HG02970 (cell line): ENCODE results near the gene NECTIN3.

Experiments used
- ATAC-seq: cut with Tn5 transposase; IDR thresholded peaks from one replicate; pipeline ENCODE4 v1.9.1; 2021; ENCODE audit warnings: mild to moderate bottlenecking, moderate library complexity, moderate number of reproducible peaks; ENCODE audit not compliant: unreplicated experiment, low FRiP score

NECTIN3 gene

GRCh38 chr3:111071257-111072030 is at the start of gene NECTIN3:
Gene NECTIN3 (plus strand): TSS chr3:111071816. CDS start chr3:111072018, 202 bp downstream.
- peak; percentile 74 for ATAC-seq

GRCh38 chr3:111027868-111028267 is 43.7 kb upstream of the NECTIN3 start:
- no peak for ATAC-seq

GRCh38 chr3:111031538-111031937 is 40.1 kb upstream of the NECTIN3 start:
- no peak for ATAC-seq

GRCh38 chr3:111032677-111033076 is 38.9 kb upstream of the NECTIN3 start:
- ATAC-seq: no peak

- no peak for ATAC-seq
These were observed 38.1 kb upstream of the NECTIN3 start for GRCh38 chr3:111033470-111034050.

- no peak for ATAC-seq
These were observed 36.3 kb upstream of the NECTIN3 start for GRCh38 chr3:111035316-111035715.

GRCh38 chr3:111035902-111036301 is 35.7 kb upstream of the NECTIN3 start:
- ATAC-seq: no peak

GRCh38 chr3:111040959-111041358 is 30.7 kb upstream of the NECTIN3 start:
- ATAC-seq: no peak

- ATAC-seq: no peak
These were observed 26.1 kb upstream of the NECTIN3 start for GRCh38 chr3:111045564-111045963.

GRCh38 chr3:111047042-111047441 is 24.6 kb upstream of the NECTIN3 start:
- no peak for ATAC-seq

- ATAC-seq: no peak
These were observed 23.7 kb upstream of the NECTIN3 start for GRCh38 chr3:111047812-111048435.

GRCh38 chr3:111051354-111051753 is 20.3 kb upstream of the NECTIN3 start:
- ATAC-seq: no peak

- no peak for ATAC-seq
These were observed 3.0 kb upstream of the NECTIN3 start for GRCh38 chr3:111068574-111068973.

GRCh38 chr3:111069974-111070771 is 1.4 kb upstream of the NECTIN3 start:
- ATAC-seq: no peak

GRCh38 chr3:111070772-111071256 is 802 bp upstream of the NECTIN3 start:
- ATAC-seq: no peak

- peak; percentile 31 for ATAC-seq
These were observed 660 bp downstream of the NECTIN3 start for GRCh38 chr3:111072031-111072921.

- no peak for ATAC-seq
These were observed 1.6 kb downstream of the NECTIN3 start for GRCh38 chr3:111073218-111073617.

- no peak for ATAC-seq
These were observed 5.1 kb downstream of the NECTIN3 start for GRCh38 chr3:111076732-111077131.

- ATAC-seq: no peak
These were observed 5.8 kb downstream of the NECTIN3 start for GRCh38 chr3:111077369-111077768.

GRCh38 chr3:111080413-111080812 is 8.8 kb downstream of the NECTIN3 start:
- no peak for ATAC-seq
